Endodermal cell (in vitro differentiated cells): ENCODE results near the gene OCEL1. TPM values are rescaled to one million over a fixed set of nuclear protein-coding genes. Genes with fewer than 3 reads are reported as not detected.

Experiments
- DNase-seq: peaks from one replicate; pipeline ENCODE4 v3.0.0-alpha.2; 2017
- H3K27ac ChIP-seq: 2 replicates; pipeline ENCODE4 v1.5.1; 2013; ENCODE audit warnings: mild to moderate bottlenecking, low read depth, low read length, moderate library complexity
- H3K27me3 ChIP-seq: 2 replicates; pipeline ENCODE4 v1.6.1; 2013; ENCODE audit warnings: mild to moderate bottlenecking, low read length, moderate library complexity; ENCODE audit not compliant: insufficient read depth, control insufficient read depth, poor library complexity, severe bottlenecking
- H3K36me3 ChIP-seq: 2 replicates; pipeline ENCODE4 v1.7.0; 2013; ENCODE audit warnings: mild to moderate bottlenecking, low read length, moderate library complexity; ENCODE audit not compliant: control insufficient read depth, insufficient read depth
- H3K4me1 ChIP-seq: one replicate; pipeline ENCODE4 v1.7.0; 2013; ENCODE audit warnings: low read length; ENCODE audit not compliant: control insufficient read depth, insufficient read depth
- H3K4me3 ChIP-seq: 2 replicates; pipeline ENCODE4 v1.5.1; 2013; ENCODE audit warnings: mild to moderate bottlenecking, low read length, moderate library complexity
- H3K9ac ChIP-seq: 2 replicates; pipeline ENCODE4 v1.6.1; 2013; ENCODE audit warnings: mild to moderate bottlenecking, low read length, moderate library complexity; ENCODE audit not compliant: poor library complexity, severe bottlenecking; ENCODE audit errors: extremely low read depth
- H3K9me3 ChIP-seq: 2 replicates; pipeline ENCODE4 v1.6.1; 2013; ENCODE audit warnings: mild to moderate bottlenecking, low read length, moderate library complexity; ENCODE audit not compliant: control insufficient read depth
- H3K27ac Mint-ChIP-seq: 2 replicates; pipeline ENCODE4 v1.8.0; 2020; ENCODE audit warnings: mixed read lengths
- H3K27me3 Mint-ChIP-seq: 2 replicates; pipeline ENCODE4 v1.8.0; 2021; ENCODE audit warnings: mild to moderate bottlenecking, mixed read lengths; ENCODE audit not compliant: insufficient read depth
- H3K36me3 Mint-ChIP-seq: 2 replicates; pipeline ENCODE4 v1.8.0; 2020; ENCODE audit warnings: low read depth, mixed read lengths
- H3K4me1 Mint-ChIP-seq: 2 replicates; pipeline ENCODE4 v1.8.0; 2020; ENCODE audit warnings: mixed read lengths
- H3K4me3 Mint-ChIP-seq: 2 replicates; pipeline ENCODE4 v1.8.0; 2020; ENCODE audit warnings: mild to moderate bottlenecking, moderate library complexity, mixed read lengths
- H3K9me3 Mint-ChIP-seq: 2 replicates; pipeline ENCODE4 v1.8.0; 2020; ENCODE audit warnings: mild to moderate bottlenecking, mixed read lengths
- CTCF ChIP-seq: fragments of 200-600 bp; sonication (generic); conservative IDR thresholded peaks from 2 replicates; pipeline ENCODE4 v1.5.0; 2021; ENCODE audit warnings: antibody characterized with exemption, mild to moderate bottlenecking
- WGBS, 2 experiments: methylation state at CpG; one replicate each; pipeline versions ENCODE4 v1.1.5 to v1.1.7; 2013; ENCODE audit warnings: missing lambda C conversion rate in 2 of 2, mixed read lengths in 1 of 2; ENCODE audit not compliant: insufficient coverage in 1 of 2, insufficient read length in 1 of 2; 5-methylcytosine and 5-hydroxymethylcytosine counted together
- total RNA-seq, 2 donors: library from RNA; stranded (reverse); fragmentation: NEBNext Ultra II Directional in 1 of 2; extraction: Animal tissue kit (Norgen Biotek cat#: 25700) in 1 of 2; gene quantifications; 2 replicates in 1 of 2; 3 replicates in 1 of 2; pipeline ENCODE4 v1.2.1, GENCODE V29; 2021

Gene OCEL1
- total RNA-seq, 2 donors from 2014 or later: 23.1 to 29.1 TPM

DNA sequence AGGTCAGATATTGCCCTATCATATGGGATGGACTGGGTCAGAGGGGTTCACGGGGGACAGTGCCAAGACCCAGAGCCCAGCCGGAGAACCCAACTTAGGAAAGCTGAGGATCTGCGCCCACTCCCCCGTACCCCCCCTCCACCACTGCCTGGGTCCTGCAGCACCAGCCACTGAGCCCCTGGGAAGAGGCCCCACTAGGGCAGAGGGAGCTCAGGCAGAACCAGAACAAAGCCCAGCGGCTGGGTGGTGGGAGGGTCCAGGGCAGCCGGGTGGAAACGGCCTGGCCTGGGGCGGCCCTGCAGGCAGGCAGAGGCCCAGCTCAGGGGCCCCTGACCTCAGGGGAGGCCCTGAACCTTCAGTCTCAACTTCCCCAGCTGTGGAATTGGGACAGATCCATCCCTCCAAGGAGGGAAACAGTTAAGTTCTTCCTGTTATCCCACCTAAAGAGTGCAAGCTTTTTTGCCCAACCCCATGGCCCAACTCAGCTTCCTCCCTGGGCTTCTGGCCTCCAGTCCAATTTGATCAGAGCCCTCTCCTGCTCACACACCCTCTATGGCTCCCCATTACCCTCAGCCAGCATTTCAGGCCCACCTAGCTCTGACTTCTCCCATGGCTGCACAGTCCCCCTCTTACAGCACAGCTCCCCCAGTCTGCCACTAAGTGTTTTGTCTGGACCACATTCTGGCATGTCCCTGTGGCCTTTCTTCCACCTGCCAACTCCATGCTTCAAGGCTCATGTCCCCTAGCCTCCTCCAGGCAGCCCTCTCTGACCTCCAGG is 16.6 kb downstream of the OCEL1 start:
- peaks cover 27% of the 10 kb centered on the region for H3K4me1 Mint-ChIP-seq
- Histone ChIP-seq H3K27me3 (no peaks in the 10 kb centered on the region), H3K27ac (no peak overlapping the region), H3K4me1 (peaks cover 8% of the 10 kb centered on the region), H3K9ac (peak overlapping the region; percentile 3), H3K36me3 (peaks cover 28% of the 10 kb centered on the region), H3K9me3 (no peaks in the 10 kb centered on the region), H3K4me3 (peak overlapping the region; percentile 95)
- peaks cover 18% of the 10 kb centered on the region for H3K36me3 Mint-ChIP-seq
- H3K9me3 Mint-ChIP-seq: no peaks in the 10 kb centered on the region
- H3K4me3 Mint-ChIP-seq: peak overlapping the region; percentile 95
- no peak for TF ChIP-seq CTCF
- no peak overlapping the region for H3K27ac Mint-ChIP-seq
- 82 to 89% methylated on average over 4 to 8 of the region's 8 CpGs for WGBS, 2 experiments
- peak; percentile 40 for DNase-seq
- H3K27me3 Mint-ChIP-seq: no peaks in the 10 kb centered on the region

- H3K4me3 Mint-ChIP-seq: peak overlapping the region; percentile 95
- H3K9ac ChIP-seq: peak overlapping the region; percentile 83
- H3K4me1 Mint-ChIP-seq: peaks cover 32% of the 10 kb centered on the region
- 14 to 44% methylated on average over 2 to 8 of the region's 8 CpGs for WGBS, 2 experiments
- TF ChIP-seq CTCF: no peak
- H3K9me3 Mint-ChIP-seq: no peaks in the 10 kb centered on the region
- H3K36me3 Mint-ChIP-seq: peaks cover 13% of the 10 kb centered on the region
- peak overlapping the region; percentile 95 for H3K4me3 ChIP-seq
- H3K27me3 ChIP-seq: no peaks in the 10 kb centered on the region
- no peaks in the 10 kb centered on the region for H3K9me3 ChIP-seq
- no peaks in the 10 kb centered on the region for H3K27me3 Mint-ChIP-seq
- no peak for DNase-seq
- H3K36me3 ChIP-seq: peaks cover 21% of the 10 kb centered on the region
- peak overlapping the region; percentile 60 for H3K27ac ChIP-seq
- peak overlapping the region; percentile 81 for H3K27ac Mint-ChIP-seq
- H3K4me1 ChIP-seq: peaks cover 15% of the 10 kb centered on the region
Measured at GRCh38 chr19:17243211-17243829, 17.3 kb downstream of the OCEL1 start.

DNA sequence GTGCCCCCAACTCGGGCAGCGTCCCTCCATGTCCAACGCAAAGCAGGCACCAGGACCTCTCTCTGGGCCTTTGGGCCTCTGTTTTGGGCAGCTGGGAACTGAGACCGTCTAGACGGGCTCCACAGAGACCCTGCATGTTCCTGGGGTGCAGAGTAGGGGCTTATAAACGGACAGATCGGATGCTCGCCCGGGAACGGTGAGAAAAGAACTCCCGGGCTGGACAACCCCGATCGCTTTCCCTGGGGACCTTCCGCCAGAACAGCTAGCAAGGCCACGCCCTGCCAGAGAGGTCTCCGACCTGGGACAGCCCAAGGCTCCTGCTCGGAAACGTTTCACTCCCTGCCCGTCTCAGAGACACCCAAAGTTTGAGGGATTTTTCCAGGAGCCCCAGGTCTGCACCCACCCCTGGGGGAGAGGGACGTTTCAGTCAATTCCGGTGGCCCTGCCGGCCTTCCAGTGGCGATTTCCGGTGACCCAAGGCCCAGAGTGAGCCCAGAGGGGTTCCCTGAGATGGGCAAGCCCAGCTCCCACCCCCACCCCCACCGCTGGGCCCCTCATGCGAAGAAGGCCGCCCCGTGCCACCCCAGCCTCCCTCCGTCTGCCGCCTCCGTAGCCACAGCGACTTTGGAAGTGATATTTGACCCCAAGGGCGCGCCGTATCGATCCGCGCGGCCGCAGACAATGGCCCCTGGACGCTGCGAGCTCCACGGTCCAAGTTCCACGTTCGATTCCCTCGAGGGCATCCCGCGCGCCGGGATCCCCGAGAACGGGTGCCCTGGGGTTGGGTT is 18.0 kb downstream of the OCEL1 start:
- Mint-ChIP-seq H3K27ac (peak overlapping the region; percentile 95), H3K36me3 (peaks cover 9% of the 10 kb centered on the region), H3K4me1 (peaks cover 39% of the 10 kb centered on the region), H3K9me3 (no peaks in the 10 kb centered on the region), H3K27me3 (no peaks in the 10 kb centered on the region), H3K4me3 (peak overlapping the region; percentile 95)
- Histone ChIP-seq H3K9me3 (no peaks in the 10 kb centered on the region), H3K9ac (peak overlapping the region; percentile 83), H3K4me1 (peaks cover 18% of the 10 kb centered on the region), H3K36me3 (peaks cover 18% of the 10 kb centered on the region), H3K4me3 (peak overlapping the region; percentile 95), H3K27ac (peak overlapping the region; percentile 60), H3K27me3 (no peaks in the 10 kb centered on the region)
- TF ChIP-seq CTCF: no peak
- 1 to 2% methylated on average over 26 to 51 of the region's 52 CpGs for WGBS, 2 experiments
- peak; percentile 85 for DNase-seq
